GM12878 (cell line): Measurements from ENCODE around the gene FKTN. TPM values are rescaled to one million over a fixed set of nuclear protein-coding genes. Genes with fewer than 3 reads are reported as not detected.
A peak's percentile ranks its signal among the peaks of the same experiment; 100 is the strongest.

ENCODE experiments used
- ATAC-seq: fragments of 200-7000 bp; cut with Tn5 transposase; 3 replicates; pipeline ENCODE4 v1.9.1; 2020; ENCODE audit warnings: mild to moderate bottlenecking, moderate library complexity
- BruUV-seq: library from RNA; stranded (reverse); fragments of 400-500 nt; replicated peaks from 2 replicates; lab custom pipeline; 2021; lab: Mats Ljungman, UMichigan
- CTCF ChIA-PET: fragments of 300-600 bp; sonication (Branson Sonifier 250); formaldehyde crosslinking; extraction: SDS; loops from one replicate; lab custom pipeline; 2021; ENCODE audit warnings: inconsistent platforms; lab: Yijun Ruan, JAX
- POLR2A ChIA-PET: fragments of 350-600 bp; formaldehyde crosslinking; extraction: SDS; loops from one replicate; lab custom pipeline; 2021; ENCODE audit warnings: inconsistent platforms; lab: Charles Lee
- RAD21 ChIA-PET: fragments of 300-600 bp; sonication (Branson Sonifier 250); formaldehyde crosslinking; loops from one replicate; lab custom pipeline; 2023; ENCODE audit warnings: antibody characterized with exemption; ENCODE audit not compliant: unreplicated experiment; lab: Charles Lee
- SMC1A ChIA-PET: fragments of 300-600 bp; sonication (Branson Sonifier 250); formaldehyde crosslinking; loops from one replicate; lab custom pipeline; 2023; ENCODE audit not compliant: unreplicated experiment, uncharacterized antibody; lab: Charles Lee
- DNase-seq: peaks from one replicate; pipeline ENCODE4 v3.0.0-alpha.2; 2011; ENCODE audit warnings: low read depth, low spot score
- FAIRE-seq: peaks from 3 replicates; lab custom pipeline; 2011; peaks lifted over from hg19 to GRCh38; lab: Jason Lieb, UNC
- H2AFZ ChIP-seq: 2 replicates; pipeline ENCODE4 v1.6.0; 2011; ENCODE audit warnings: low read depth, low read length, control low read depth; ENCODE audit not compliant: control insufficient read depth
- H3K27ac ChIP-seq: 2 replicates; pipeline ENCODE4 v1.5.1; 2011; ENCODE audit warnings: control low read depth; ENCODE audit not compliant: control insufficient read depth, insufficient read depth
- H3K27me3 ChIP-seq, 2 experiments: replicated peaks in 1 of 2; 2 replicates each; pipeline versions ENCODE4 v1.6.0 to v1.6.1; 2011; ENCODE audit warnings: low read length in 1 of 2; ENCODE audit not compliant: control insufficient read depth in 2 of 2, insufficient read depth in 2 of 2
- H3K36me3 ChIP-seq, 2 experiments: 2 replicates each; pipeline ENCODE4 v1.5.1; 2011; ENCODE audit warnings: low read length in 1 of 2; ENCODE audit not compliant: control insufficient read depth in 2 of 2, insufficient read depth in 2 of 2
- H3K4me1 ChIP-seq: 2 replicates; pipeline ENCODE4 v1.6.1; 2011; ENCODE audit warnings: mild to moderate bottlenecking, low read length, moderate library complexity, mixed read lengths; ENCODE audit not compliant: control insufficient read depth, insufficient read depth
- H3K4me2 ChIP-seq: 2 replicates; pipeline ENCODE4 v1.6.0; 2011; ENCODE audit warnings: control low read depth; ENCODE audit not compliant: control insufficient read depth, insufficient read depth
- H3K4me3 ChIP-seq: fragments of 200-600 bp; sonication (generic); 2 replicates; pipeline ENCODE4 v1.5.1; 2016
- H3K79me2 ChIP-seq: 2 replicates; pipeline ENCODE4 v1.6.0; 2011; ENCODE audit warnings: low read length; ENCODE audit not compliant: control insufficient read depth, insufficient read depth
- H3K9ac ChIP-seq: 2 replicates; pipeline ENCODE4 v1.8.0; 2011; ENCODE audit warnings: low read length, control low read depth, mixed read lengths; ENCODE audit not compliant: control insufficient read depth, insufficient read depth
- H3K9me3 ChIP-seq: replicated peaks from 3 replicates; pipeline ENCODE4 v1.5.1; 2011; ENCODE audit warnings: mild to moderate bottlenecking, low read length; ENCODE audit not compliant: control insufficient read depth, insufficient read depth
- H4K20me1 ChIP-seq: 2 replicates; pipeline ENCODE4 v1.6.0; 2011; ENCODE audit not compliant: control insufficient read depth, insufficient read depth
- BCL11A ChIP-seq: IDR thresholded peaks from 2 replicates; pipeline ENCODE4 v1.6.1; 2011; ENCODE audit warnings: low read depth, low read length
- CHD1 ChIP-seq: IDR thresholded peaks from 2 replicates; pipeline ENCODE4 v1.6.1; 2012; ENCODE audit warnings: low read depth, low read length, improper control_type of control experiment
- DPF2 ChIP-seq: fragments of 450-650 bp; IDR thresholded peaks from 2 replicates; pipeline ENCODE4 v1.6.1; 2017; ENCODE audit warnings: mild to moderate bottlenecking
- EZH2 ChIP-seq: IDR thresholded peaks from 2 replicates; pipeline ENCODE4 v1.6.1; 2012; ENCODE audit warnings: low read depth, mild to moderate bottlenecking, control low read depth, inconsistent platforms, low read length, borderline replicate concordance; ENCODE audit not compliant: control insufficient read depth
- FOXM1 ChIP-seq: IDR thresholded peaks from 2 replicates; pipeline ENCODE4 v1.6.1; 2012; ENCODE audit warnings: low read depth, mild to moderate bottlenecking, inconsistent platforms, low read length, moderate library complexity
- IRF4 ChIP-seq: IDR thresholded peaks from 2 replicates; pipeline ENCODE4 v1.6.1; 2011; ENCODE audit warnings: low read depth, low read length
- JUNB ChIP-seq: IDR thresholded peaks from 2 replicates; pipeline ENCODE4 v1.6.1; 2016; ENCODE audit warnings: antibody characterized with exemption, mild to moderate bottlenecking
- MEF2B ChIP-seq: fragments of 450-650 bp; IDR thresholded peaks from 2 replicates; pipeline ENCODE4 v1.6.1; 2018; ENCODE audit warnings: mild to moderate bottlenecking, moderate library complexity; ENCODE audit not compliant: partially characterized antibody, poor library complexity, severe bottlenecking
- MTA2 ChIP-seq: fragments of 450-650 bp; IDR thresholded peaks from 2 replicates; pipeline ENCODE4 v1.6.1; 2016; ENCODE audit warnings: low read depth, mild to moderate bottlenecking, moderate library complexity
- NR2C2 ChIP-seq: IDR thresholded peaks from 2 replicates; pipeline ENCODE4 v1.6.1; 2011; ENCODE audit warnings: borderline replicate concordance, low read depth; ENCODE audit not compliant: control insufficient read depth, insufficient read length
- NR2F1 ChIP-seq: fragments of 450-650 bp; conservative IDR thresholded peaks from 2 replicates; pipeline ENCODE4 v1.6.1; 2017; ENCODE audit warnings: mild to moderate bottlenecking
- NRF1 ChIP-seq: conservative IDR thresholded peaks from 2 replicates; pipeline ENCODE4 v1.6.1; 2011; ENCODE audit warnings: mild to moderate bottlenecking, low read depth, low read length, improper control_type of control experiment
- PAX5 ChIP-seq: IDR thresholded peaks from 2 replicates; pipeline ENCODE4 v1.6.1; 2011; ENCODE audit warnings: low read depth, low read length, borderline replicate concordance
- RAD21 ChIP-seq: IDR thresholded peaks from 2 replicates; pipeline ENCODE4 v1.6.1; 2011; ENCODE audit warnings: mild to moderate bottlenecking, low read depth, low read length, moderate library complexity; ENCODE audit not compliant: insufficient read depth
- RAD51 ChIP-seq: fragments of 450-650 bp; IDR thresholded peaks from 2 replicates; pipeline ENCODE4 v1.6.1; 2016; ENCODE audit warnings: moderate library complexity, mild to moderate bottlenecking, inconsistent platforms
- RELB ChIP-seq: fragments of 450-650 bp; IDR thresholded peaks from 2 replicates; pipeline ENCODE4 v1.6.1; 2017; ENCODE audit warnings: low read depth, mild to moderate bottlenecking, moderate library complexity
- RUNX3 ChIP-seq: IDR thresholded peaks from 2 replicates; pipeline ENCODE4 v1.6.1; 2012; ENCODE audit warnings: low read length, inconsistent platforms
- STAT1 ChIP-seq: fragments of 450-650 bp; conservative IDR thresholded peaks from 2 replicates; pipeline ENCODE4 v1.6.1; 2014; ENCODE audit warnings: antibody characterized with exemption, mild to moderate bottlenecking
- SUPT20H ChIP-seq: IDR thresholded peaks from 2 replicates; pipeline ENCODE4 v1.6.1; 2011; ENCODE audit warnings: low read depth, mild to moderate bottlenecking, low read length, moderate library complexity, borderline replicate concordance; ENCODE audit not compliant: control insufficient read depth
- SUZ12 ChIP-seq: fragments of 200-600 bp; sonication (generic); IDR thresholded peaks from one replicate; pipeline ENCODE4 v1.6.1; 2018; ENCODE audit warnings: antibody characterized with exemption, mild to moderate bottlenecking; ENCODE audit not compliant: unreplicated experiment
- ZNF24 ChIP-seq: fragments of 450-650 bp; IDR thresholded peaks from 2 replicates; pipeline ENCODE4 v1.6.1; 2017; ENCODE audit warnings: antibody characterized with exemption, mild to moderate bottlenecking
- ZNF274 ChIP-seq: IDR thresholded peaks from one replicate; pipeline ENCODE4 v1.8.0; 2011; ENCODE audit not compliant: insufficient read length, insufficient read depth
- WGBS: methylation state at CpG from one replicate; pipeline ENCODE4 v1.1.6; 2016; ENCODE audit warnings: low lambda C conversion rate; ENCODE audit not compliant: insufficient replicate concordance, insufficient coverage; ENCODE audit errors: missing lambda C conversion rate; 5-methylcytosine and 5-hydroxymethylcytosine counted together
- in situ Hi-C: fragments of 300-500 bp; cut with MboI; formaldehyde crosslinking; loops from 9 replicates; pipeline ENCODE4 v1.14.3; 2018; ENCODE audit warnings: mixed read lengths
- intact Hi-C: fragments of 100-400 bp; cut with micrococcal nuclease; formaldehyde crosslinking; loops from one replicate; pipeline ENCODE4 v1.14.2; 2022; ENCODE audit not compliant: unreplicated experiment
- polyA plus RNA-seq, 11 experiments: library from polyadenylated mRNA; depleted of rRNA in 4 of 11; unstranded in 6 of 11; stranded (reverse) in 5 of 11; fragments of >200 nt; fragmentation: Nextera tagmentation in 4 of 11; fragmentation: Illumina TruSeq in 1 of 11; extraction: Ambion mirVana in 4 of 11; extraction: Trizol in 1 of 11; gene quantifications; 1 replicate in 1 of 11; 2 replicates in 10 of 11; pipeline versions ENCODE4 v1.2.1 to v1.2.3, GENCODE V29; 2011 to 2016; ENCODE audit warnings: inconsistent platforms in 2 of 11, missing spikeins in 2 of 11, low read depth in 1 of 11
- total RNA-seq, 4 experiments: library from RNA; depleted of rRNA in 3 of 4; stranded (reverse); fragments of >200 nt in 3 of 4; fragmentation: Illumina TruSeq in 1 of 4; extraction: Trizol in 1 of 4; gene quantifications; 2 replicates each; pipeline versions ENCODE4 v1.2.1 to v1.2.3, GENCODE V29; 2013 to 2021
- TF ChIP-seq, protein P1 (sequence below): IDR thresholded peaks from 2 replicates; pipeline ENCODE4 v1.6.1; 2012; ENCODE audit warnings: low read depth, low read length, improper control_type of control experiment

Gene FKTN
- total and polyA plus RNA-seq, 10 of the 15 experiments (the other 5 are each of a cell fraction or from before 2014, with no cell fraction given) = 3.6 to 15.9 (median 10.6) TPM

DNA sequence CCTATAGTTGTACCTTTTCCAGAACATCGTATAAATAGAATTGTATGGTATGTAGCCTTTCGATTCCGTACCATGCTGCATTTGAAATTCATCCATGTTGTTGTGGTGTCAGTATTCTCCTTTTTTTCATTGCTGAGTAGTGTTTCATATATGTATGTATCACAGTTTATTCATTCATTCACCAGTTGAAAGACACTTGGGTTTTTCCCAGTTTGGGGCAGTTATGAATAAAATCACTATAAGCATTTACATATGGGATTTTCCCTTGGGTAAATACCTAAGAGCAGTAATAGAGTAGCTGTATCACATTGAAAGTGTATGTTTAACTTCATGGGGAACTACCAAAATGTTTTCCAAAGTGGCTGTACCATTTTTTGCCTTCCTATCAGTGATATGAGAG lies 16.1 kb upstream of the FKTN start:
- H3K27ac ChIP-seq = peak overlapping the region; percentile 56
- WGBS = 42% methylated on average over 3 of the region's 3 CpGs
- no peaks in the 10 kb centered on the region; the same call in 1 of the 2 replicates for H3K79me2 ChIP-seq
- H3K9me3 ChIP-seq = peaks cover 1% of the 10 kb centered on the region
- CTCF ChIA-PET = interaction anchor here (0.8 to 1.6 kb wide), 2 partner anchors 9 to 42 kb away, joined by 3 to 7 read pairs; no protein-coding TSS in a partner anchor
- in situ Hi-C loops (no loop called here), intact Hi-C loops (no loop called here)
- H3K36me3 ChIP-seq = no peaks in the 10 kb centered on the region; a peak in 1 of 4 replicates
- RAD21 ChIA-PET = interaction anchor here (1.1 to 2.2 kb wide), 3 partner anchors 9 to 15 kb away, joined by 3 to 14 read pairs (median 4); no protein-coding TSS in a partner anchor
- H3K4me1 ChIP-seq = peaks cover 7% of the 10 kb centered on the region; the same call in 1 of the 2 replicates
- H3K27me3 ChIP-seq = no peaks in the 10 kb centered on the region
- POLR2A ChIA-PET = interaction anchor here (0.6 to 1.8 kb wide), 4 partner anchors 10 to 95 kb away, joined by 3 to 10 read pairs (median 6); no protein-coding TSS in a partner anchor
- BruUV-seq = no TSS peak
- FAIRE-seq = peak; percentile 93
- H3K9ac ChIP-seq = no peak overlapping the region
- SMC1A ChIA-PET = interaction anchor here (0.7 to 1.7 kb wide), 8 partner anchors 9 to 95 kb away, joined by 3 to 9 read pairs (median 4); no protein-coding TSS in a partner anchor
- H4K20me1 ChIP-seq = no peaks in the 10 kb centered on the region
- no peak overlapping the region for H2AFZ ChIP-seq
- H3K4me3 ChIP-seq = no peak overlapping the region
- DNase-seq = peak; percentile 59
- H3K4me2 ChIP-seq = peak overlapping the region; percentile 30; the same call in 1 of the 2 replicates
- ATAC-seq = peak; percentile 97
- TF ChIP-seq RAD21 = no peak
- no peak for TF ChIP-seq MEF2B
- TF ChIP-seq EZH2 = no peak
- TF ChIP-seq, protein P1, sequence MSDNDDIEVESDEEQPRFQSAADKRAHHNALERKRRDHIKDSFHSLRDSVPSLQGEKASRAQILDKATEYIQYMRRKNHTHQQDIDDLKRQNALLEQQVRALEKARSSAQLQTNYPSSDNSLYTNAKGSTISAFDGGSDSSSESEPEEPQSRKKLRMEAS = no peak
- TF ChIP-seq CHD1 = no peak
- TF ChIP-seq RUNX3 = peak; percentile 49
- peak; percentile 30; the same call in 1 of the 2 replicates for TF ChIP-seq MTA2
- TF ChIP-seq SUPT20H = no peak
- TF ChIP-seq DPF2 = 0 out of 2 replicates have a peak, but pooled peaks have one; percentile 34
- no peak for TF ChIP-seq PAX5
- 0 out of 2 replicates have a peak, but pooled peaks have one; percentile 12 for TF ChIP-seq IRF4
- no peak for TF ChIP-seq ZNF274
- 0 out of 2 replicates have a peak, but pooled peaks have one; percentile 16 for TF ChIP-seq BCL11A
- TF ChIP-seq NR2F1 = no peak
- TF ChIP-seq RAD51 = no peak
- TF ChIP-seq RELB = peak; percentile 92
- no peak for TF ChIP-seq NR2C2
- peak; percentile 98 for TF ChIP-seq ZNF24
- peak; percentile 54; the same call in 1 of the 2 replicates for TF ChIP-seq FOXM1
- no peak for TF ChIP-seq STAT1
- TF ChIP-seq SUZ12 = no peak
- TF ChIP-seq NRF1 = no peak
- TF ChIP-seq JUNB = peak; percentile 77
